B cell (primary cell): ENCODE measurements around the gene LHX5.

ENCODE experiments used
- EZH2 ChIP-seq: IDR thresholded peaks from 2 replicates; pipeline ENCODE4 v1.6.1; 2012; ENCODE audit warnings: borderline replicate concordance, low read depth, mild to moderate bottlenecking, moderate library complexity, low read length; ENCODE audit not compliant: insufficient read depth, poor library complexity, severe bottlenecking
- TF ChIP-seq, protein P1 (sequence below): fragments of 200-600 bp; IDR thresholded peaks from one replicate; pipeline ENCODE4 v1.8.0; 2022; ENCODE audit warnings: antibody characterized with exemption, mild to moderate bottlenecking

DNA sequence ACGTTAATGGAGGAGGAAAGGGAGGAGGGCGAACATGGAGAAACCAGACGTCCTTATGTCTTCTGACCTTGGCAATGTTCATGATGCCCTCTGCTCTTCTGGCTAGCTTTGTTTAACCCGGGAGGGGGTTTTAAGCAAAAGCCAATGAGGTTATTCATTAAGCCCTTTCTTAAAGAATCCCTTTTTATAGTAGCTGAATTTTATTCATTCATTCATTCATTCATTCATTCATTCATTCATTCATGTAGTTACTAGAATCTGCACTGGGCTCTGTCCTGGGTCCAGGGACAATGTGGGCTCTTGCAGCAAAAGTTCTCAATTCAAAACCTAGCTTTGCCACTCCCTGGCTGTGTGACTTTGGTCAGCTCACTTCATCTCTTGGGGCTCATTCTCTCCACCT, 14.0 kb downstream of the LHX5 start:
- TF ChIP-seq, protein P1, sequence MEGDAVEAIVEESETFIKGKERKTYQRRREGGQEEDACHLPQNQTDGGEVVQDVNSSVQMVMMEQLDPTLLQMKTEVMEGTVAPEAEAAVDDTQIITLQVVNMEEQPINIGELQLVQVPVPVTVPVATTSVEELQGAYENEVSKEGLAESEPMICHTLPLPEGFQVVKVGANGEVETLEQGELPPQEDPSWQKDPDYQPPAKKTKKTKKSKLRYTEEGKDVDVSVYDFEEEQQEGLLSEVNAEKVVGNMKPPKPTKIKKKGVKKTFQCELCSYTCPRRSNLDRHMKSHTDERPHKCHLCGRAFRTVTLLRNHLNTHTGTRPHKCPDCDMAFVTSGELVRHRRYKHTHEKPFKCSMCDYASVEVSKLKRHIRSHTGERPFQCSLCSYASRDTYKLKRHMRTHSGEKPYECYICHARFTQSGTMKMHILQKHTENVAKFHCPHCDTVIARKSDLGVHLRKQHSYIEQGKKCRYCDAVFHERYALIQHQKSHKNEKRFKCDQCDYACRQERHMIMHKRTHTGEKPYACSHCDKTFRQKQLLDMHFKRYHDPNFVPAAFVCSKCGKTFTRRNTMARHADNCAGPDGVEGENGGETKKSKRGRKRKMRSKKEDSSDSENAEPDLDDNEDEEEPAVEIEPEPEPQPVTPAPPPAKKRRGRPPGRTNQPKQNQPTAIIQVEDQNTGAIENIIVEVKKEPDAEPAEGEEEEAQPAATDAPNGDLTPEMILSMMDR: no peak
- TF ChIP-seq EZH2: no peak
